A204.1 (cell line): Measurements from ENCODE around the gene TRIM33.

ENCODE experiments used
- FAIRE-seq: peaks from 2 replicates; lab custom pipeline; 2012; peaks lifted over from hg19 to GRCh38; lab: Jason Lieb, UNC

Gene TRIM33

GRCh38 chr1:114511032-114511785, at the start of gene TRIM33:
Gene TRIM33, minus strand, starts transcription at chr1:114511203. Its CDS starts 127 bp downstream, at chr1:114511076.
- FAIRE-seq = no peak

DNA sequence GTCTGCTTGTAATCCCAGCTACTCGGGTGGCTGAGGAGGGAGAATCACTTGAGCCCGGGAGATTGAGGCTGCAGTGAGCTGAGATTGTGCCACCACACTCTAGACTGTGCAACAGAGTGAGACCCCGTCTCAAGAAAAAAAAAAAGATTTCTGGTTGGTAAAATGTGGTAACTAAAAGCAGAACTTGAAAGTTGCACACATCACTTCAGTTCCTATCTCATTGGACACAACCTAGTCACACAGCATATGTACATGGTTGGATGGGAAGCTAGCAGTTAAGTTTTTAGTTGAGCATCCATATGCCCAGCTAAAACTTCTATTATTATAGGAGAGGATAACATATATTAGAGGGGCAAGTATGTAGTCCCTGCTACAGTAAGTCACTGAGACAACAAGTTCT, 48.4 kb upstream of the TRIM33 start:
- no peak for FAIRE-seq

GRCh38 chr1:114558544-114558943, 47.5 kb upstream of the TRIM33 start:
- FAIRE-seq = peak; percentile 83

- FAIRE-seq = no peak
Observed at GRCh38 chr1:114554577-114554976, 43.6 kb upstream of the TRIM33 start.

DNA sequence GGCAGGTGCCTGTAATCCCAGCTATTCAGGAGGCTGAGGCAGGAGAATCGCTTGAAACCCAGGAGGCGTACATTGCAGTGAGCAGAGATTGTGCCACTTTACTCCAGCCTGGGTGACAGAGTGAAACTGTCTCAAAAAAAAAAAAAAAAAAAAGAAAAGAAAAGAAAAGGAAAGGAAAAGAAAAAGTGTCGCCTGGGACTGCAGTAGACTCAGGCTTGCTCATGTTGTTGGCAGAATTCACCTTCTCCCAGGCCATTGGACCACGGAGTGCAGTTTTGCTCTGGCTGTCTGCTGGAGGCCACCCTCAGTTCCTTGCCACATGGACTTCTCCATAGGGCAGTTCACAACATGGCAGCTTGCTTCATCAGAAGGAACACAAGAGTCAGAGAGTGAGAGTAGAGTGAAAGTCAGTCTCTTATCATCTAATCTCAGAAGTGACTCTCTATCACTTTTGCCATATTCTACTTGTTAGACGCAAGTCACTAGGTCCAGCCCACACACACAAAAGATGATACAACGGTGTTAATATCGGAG, 41.2 kb upstream of the TRIM33 start:
- no peak for FAIRE-seq

GRCh38 chr1:114551400-114551799, 40.4 kb upstream of the TRIM33 start:
- no peak for FAIRE-seq

GRCh38 chr1:114550336-114550735, 39.3 kb upstream of the TRIM33 start:
- no peak for FAIRE-seq

- FAIRE-seq = no peak
Observed at GRCh38 chr1:114549137-114549536, 38.1 kb upstream of the TRIM33 start.

DNA sequence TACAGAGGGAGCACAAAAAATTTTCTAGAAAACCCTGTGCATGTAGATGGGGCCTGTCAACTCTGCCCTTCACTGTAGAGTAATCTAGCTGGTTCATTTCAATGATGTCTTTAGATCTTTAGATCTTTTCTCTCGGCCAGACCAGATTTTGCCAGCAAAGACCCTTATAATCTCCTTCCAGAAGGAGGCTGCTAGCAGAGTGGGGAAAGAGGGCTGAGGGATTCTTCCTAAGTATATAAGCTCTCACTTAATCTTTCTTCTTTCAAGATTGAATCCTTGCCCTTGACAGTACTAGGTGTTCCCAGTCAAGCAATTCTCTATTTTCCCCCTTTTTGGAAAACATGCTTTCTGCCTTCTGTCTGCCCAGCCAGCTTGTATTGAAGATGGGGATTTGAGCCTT, 36.1 kb upstream of the TRIM33 start:
- no peak for FAIRE-seq

DNA sequence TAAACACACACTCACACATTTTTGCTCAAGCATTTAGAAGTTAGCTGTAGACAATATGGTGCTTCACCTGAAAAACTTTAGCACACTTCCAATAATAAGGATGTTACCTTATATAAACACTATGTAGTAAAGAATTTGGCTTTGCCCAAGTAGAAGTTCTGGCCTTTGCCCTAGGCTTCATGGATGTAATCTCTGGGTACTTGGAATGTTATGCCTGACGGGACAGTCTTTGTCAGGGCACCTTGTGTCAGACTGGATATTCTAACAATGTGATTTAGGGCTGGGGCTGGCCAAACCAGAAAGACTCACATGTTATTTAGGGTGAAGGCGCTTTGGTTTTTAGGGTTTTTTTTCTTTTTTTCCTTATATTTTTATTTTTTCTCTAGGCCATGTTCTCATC, 34.8 kb upstream of the TRIM33 start:
- FAIRE-seq = no peak

- FAIRE-seq = no peak
Observed at GRCh38 chr1:114545315-114545714, 34.3 kb upstream of the TRIM33 start.

DNA sequence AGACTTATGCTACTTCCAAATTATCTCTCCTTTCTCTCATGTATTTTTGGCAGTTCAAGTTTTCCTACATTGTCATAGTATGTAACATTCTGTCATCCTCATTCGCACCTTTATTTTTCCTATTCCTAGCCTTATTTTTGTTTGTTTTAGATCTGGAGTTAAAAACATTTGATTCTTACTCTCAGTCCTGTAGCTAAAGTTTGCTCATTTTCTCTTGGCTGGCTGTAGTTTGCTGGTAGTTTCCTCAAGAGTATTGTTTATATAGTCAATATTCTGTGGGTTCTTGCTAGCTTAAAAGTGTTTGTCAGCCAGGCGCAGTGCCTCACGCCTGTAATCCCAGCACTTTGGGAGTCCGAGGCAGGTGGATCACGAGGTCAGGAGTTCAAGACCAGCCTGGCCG, 29.8 kb upstream of the TRIM33 start:
- no peak for FAIRE-seq

- no peak for FAIRE-seq
Observed at GRCh38 chr1:114540272-114540671, 29.3 kb upstream of the TRIM33 start.

- FAIRE-seq = no peak
Observed at GRCh38 chr1:114536043-114536442, 25.0 kb upstream of the TRIM33 start.

GRCh38 chr1:114535401-114535800, 24.4 kb upstream of the TRIM33 start:
- FAIRE-seq = no peak

DNA sequence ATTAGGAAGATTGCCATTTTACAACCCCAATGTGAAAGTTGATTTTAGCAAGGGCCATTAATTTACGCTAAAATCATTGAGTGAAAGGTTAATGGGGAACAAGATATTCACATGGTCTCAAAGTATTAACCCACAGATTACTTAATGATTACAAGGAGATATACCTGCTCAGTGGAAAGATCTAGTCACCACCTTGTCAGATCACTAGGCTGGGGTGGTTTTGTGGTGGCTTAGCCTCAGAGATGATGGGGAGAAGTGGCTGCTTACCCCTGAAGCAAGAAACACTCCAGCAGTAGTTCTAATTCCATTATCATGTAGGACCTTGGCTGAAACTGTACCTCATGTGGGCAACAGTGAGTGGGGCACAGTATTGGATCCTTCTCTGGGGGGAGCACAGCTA, 20.1 kb upstream of the TRIM33 start:
- no peak for FAIRE-seq

DNA sequence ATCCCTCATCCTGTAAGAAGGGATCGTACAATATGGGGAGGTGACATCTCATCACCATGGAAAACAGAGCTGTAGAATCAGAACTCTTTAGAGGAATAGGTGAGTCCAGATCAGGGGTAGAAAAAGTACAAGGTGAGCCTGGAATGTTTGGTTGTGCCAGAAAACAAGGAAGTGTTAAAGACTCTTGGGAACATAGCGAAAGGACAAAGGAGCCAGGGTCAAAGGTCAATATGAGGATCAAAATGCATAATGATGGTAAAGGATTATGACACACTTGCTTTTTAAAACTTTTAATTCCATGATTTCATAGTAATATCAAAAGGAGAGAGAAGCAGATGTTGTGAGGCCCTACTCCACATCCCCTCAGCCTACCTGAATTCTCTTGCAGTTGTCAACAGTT, 19.2 kb upstream of the TRIM33 start:
- FAIRE-seq = no peak

DNA sequence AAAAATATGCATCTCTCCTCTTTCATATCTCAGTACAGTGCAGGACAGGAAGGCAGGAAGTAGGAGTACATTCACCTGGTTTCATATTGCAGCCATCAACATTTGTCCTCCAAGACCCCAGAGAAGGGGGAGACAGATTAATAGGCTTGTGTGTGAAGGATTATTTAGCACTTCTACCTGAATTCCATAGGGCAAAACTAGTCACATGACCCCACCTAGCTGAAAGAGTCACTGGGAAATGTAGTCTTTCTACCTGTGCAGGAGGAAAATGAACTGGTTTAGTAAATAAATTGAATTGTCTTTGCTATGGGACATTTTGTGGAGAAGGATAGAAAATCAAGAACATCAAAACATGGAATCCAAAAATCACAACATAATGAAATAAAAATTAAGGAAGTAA, 13.9 kb upstream of the TRIM33 start:
- no peak for FAIRE-seq

- no peak for FAIRE-seq
Observed at GRCh38 chr1:114522264-114522575, 11.2 kb upstream of the TRIM33 start.

GRCh38 chr1:114521396-114522263, 10.6 kb upstream of the TRIM33 start:
- FAIRE-seq = no peak

- no peak for FAIRE-seq
Observed at GRCh38 chr1:114517348-114517747, 6.3 kb upstream of the TRIM33 start.

- FAIRE-seq = no peak
Observed at GRCh38 chr1:114512595-114513280, 1.7 kb upstream of the TRIM33 start.
